ENCODE data around the gene UTS2B.

UTS2B gene

GRCh38 chr3:191235331-191236314 lies 94.7 kb downstream of the UTS2B start:
- no peak for DNase-seq

GRCh38 chr3:191234216-191234615 lies 96.1 kb downstream of the UTS2B start:
- DNase-seq: no peak

GRCh38 chr3:191227541-191227940 lies 102.8 kb downstream of the UTS2B start:
- DNase-seq: no peak

- no peak for DNase-seq
Observed at GRCh38 chr3:191221638-191222037, 108.7 kb downstream of the UTS2B start.

- DNase-seq: no peak
Observed at GRCh38 chr3:191220908-191221307, 109.4 kb downstream of the UTS2B start.

GRCh38 chr3:191217301-191217700 lies 113.0 kb downstream of the UTS2B start:
- no peak for DNase-seq
